Kidney epithelial cell (primary cell): ENCODE data around the gene LSM4. TPM values are rescaled to one million over a fixed set of nuclear protein-coding genes. Genes with fewer than 3 reads are reported as not detected.

ENCODE experiments used
- DNase-seq: peaks from one replicate; pipeline ENCODE4 v3.0.0-alpha.2; 2010; ENCODE audit warnings: low read depth
- H3K27me3 ChIP-seq: 2 replicates; pipeline ENCODE4 v1.6.0; 2011; ENCODE audit warnings: low read length; ENCODE audit not compliant: control insufficient read depth, insufficient read depth
- H3K36me3 ChIP-seq: 2 replicates; pipeline ENCODE4 v1.5.1; 2011; ENCODE audit warnings: low read length; ENCODE audit not compliant: control insufficient read depth, insufficient read depth
- H3K4me3 ChIP-seq: 2 replicates; pipeline ENCODE4 v1.5.1; 2011; ENCODE audit warnings: low read depth, mild to moderate bottlenecking, control low read depth, low read length
- CTCF ChIP-seq: IDR thresholded peaks from 2 replicates; pipeline ENCODE4 v1.5.1; 2011; ENCODE audit warnings: mild to moderate bottlenecking, moderate library complexity, low read length, control low read depth, inconsistent platforms; ENCODE audit not compliant: insufficient read depth, poor library complexity, severe bottlenecking
- total RNA-seq: library from RNA; depleted of rRNA; stranded (reverse); fragments of >200 nt; gene quantifications from 2 replicates; pipeline ENCODE4 v1.2.3, GENCODE V29; 2015

LSM4 gene
- total RNA-seq, 1 donor from 2014 or later: 367 TPM

- no peak for DNase-seq
- Histone ChIP-seq H3K27me3 (no peaks in the 10 kb centered on the region), H3K4me3 (peak overlapping the region; percentile 65), H3K36me3 (no peaks in the 10 kb centered on the region)
- TF ChIP-seq CTCF: no peak
Measured at GRCh38 chr19:18291019-18291524, 31.8 kb downstream of the LSM4 start.

- no peak for TF ChIP-seq CTCF
- Histone ChIP-seq H3K27me3 (no peaks in the 10 kb centered on the region), H3K4me3 (no peak overlapping the region), H3K36me3 (no peaks in the 10 kb centered on the region)
- no peak for DNase-seq
Measured at GRCh38 chr19:18290302-18291018, 32.4 kb downstream of the LSM4 start.

DNA sequence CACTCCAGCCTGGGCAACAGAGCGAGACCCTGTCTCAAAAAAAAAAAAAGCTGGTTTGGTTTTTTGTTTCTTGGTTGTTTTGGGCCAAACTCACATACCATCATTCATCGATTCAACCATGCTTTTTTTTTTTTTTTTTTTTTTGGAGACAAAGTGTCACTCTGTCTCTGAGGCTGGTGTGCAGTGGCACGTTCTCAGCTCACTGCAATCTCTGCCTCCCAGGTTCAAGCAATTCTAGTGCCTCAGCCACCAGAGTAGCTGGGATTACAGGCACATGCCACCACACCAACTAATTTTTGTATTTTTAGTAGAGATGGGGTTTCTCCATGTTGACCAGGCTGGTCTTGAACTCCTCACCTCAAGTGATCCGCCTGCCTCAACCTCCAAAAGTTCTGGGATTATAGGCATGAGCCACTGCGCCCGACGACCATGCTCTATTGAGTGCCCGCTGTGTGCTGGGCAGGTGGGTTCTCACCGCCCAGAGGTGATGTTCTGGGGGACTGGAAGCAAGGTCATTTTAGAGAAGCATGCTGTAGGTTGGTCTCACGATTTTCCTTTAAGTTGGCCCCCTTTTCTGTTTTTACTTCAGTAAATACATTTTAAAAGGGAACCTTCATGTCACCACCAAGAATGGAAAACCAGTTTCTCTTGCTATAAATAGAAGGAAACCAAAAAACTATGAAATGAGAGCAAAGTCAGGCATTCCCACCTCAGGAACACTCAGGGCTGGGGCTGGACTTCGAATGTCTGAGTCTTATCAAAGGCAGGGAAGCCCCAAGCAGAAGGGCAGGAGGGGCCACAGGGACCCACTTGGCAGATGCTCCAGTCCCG is 33.2 kb downstream of the LSM4 start:
- DNase-seq: no peak
- H3K4me3 ChIP-seq: no peak overlapping the region
- H3K27me3 ChIP-seq: no peaks in the 10 kb centered on the region
- no peaks in the 10 kb centered on the region for H3K36me3 ChIP-seq
- no peak for TF ChIP-seq CTCF

- peak; percentile 19 for TF ChIP-seq CTCF
- H3K4me3 ChIP-seq: no peak overlapping the region
- no peaks in the 10 kb centered on the region for H3K27me3 ChIP-seq
- no peaks in the 10 kb centered on the region for H3K36me3 ChIP-seq
- no peak for DNase-seq
Measured at GRCh38 chr19:18287836-18288772, 34.8 kb downstream of the LSM4 start.

DNA sequence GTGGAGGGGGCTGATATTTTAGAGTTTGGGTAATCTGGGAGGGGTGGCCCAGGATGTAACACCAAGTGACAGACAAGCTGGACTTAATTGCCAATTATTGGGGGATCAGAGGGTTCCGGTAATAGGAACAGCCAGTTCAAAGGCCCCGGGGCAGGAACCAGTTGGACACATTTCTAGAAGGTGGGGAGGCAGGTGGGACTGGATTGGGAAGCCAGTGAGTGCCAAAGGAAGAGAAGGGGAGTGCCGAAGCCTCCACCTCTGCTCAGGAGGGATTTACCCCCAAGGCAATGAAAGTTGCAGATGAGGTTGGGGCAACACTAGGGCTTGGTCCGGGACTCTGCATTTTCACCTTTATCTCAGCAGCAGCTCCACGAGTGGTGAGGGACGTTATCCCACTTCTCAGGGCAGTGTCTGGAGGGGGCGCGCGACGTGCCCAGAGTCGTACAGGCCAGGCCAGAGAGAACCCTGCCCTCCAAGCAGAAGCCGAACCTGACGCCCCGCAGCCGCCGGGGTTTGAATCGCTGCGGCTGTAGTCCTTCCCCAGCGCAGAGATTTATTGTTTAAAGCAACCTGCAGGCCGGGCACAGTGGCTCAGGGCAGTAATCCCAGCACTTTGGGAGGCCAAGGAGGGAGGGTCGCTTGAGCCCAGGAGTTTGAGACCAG is 35.8 kb downstream of the LSM4 start:
- Histone ChIP-seq H3K27me3 (no peaks in the 10 kb centered on the region), H3K36me3 (no peaks in the 10 kb centered on the region), H3K4me3 (no peak overlapping the region)
- no peak for TF ChIP-seq CTCF
- no peak for DNase-seq
